GM19467 (cell line): ENCODE measurements around the gene MAP2K1.
A peak's percentile ranks its signal among the peaks of the same experiment; 100 is the strongest.
"Not testable (repeated sequence)": the region's sequence is repeated elsewhere in the genome, so short reads cannot be mapped to it uniquely, and the experiment has no call there.

Experiments
- ATAC-seq: cut with Tn5 transposase; IDR thresholded peaks from one replicate; pipeline ENCODE4 v1.9.1; 2021; ENCODE audit warnings: mild to moderate bottlenecking, moderate library complexity; ENCODE audit not compliant: unreplicated experiment

The MAP2K1 gene

DNA sequence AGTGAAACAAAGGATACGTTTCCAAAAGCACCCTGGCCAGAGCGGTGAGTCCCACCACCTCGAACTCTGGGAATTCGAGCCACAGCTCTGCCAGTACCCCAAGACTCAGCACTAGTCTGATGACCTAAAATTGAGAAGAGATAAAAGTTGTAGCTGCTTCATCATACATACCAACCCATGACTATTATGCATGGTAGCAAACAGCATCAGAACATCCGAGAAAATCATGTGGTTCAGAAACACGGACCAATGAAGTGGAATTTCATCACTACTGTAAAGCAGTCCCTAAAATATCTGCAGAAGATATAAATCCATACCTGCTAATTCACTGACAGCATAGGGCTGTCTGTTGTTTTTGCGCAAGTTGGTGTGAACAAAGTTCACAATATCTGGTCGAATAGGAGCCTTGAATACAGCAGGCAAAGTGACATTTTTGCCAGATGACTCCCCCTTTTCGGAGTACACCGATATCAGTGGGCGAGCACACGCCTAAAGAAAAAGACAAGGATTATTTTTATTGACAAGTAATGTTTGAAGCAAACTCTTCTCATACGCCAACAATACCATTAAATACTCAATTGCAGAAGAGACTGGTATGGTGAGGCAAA lies 116.4 kb downstream of the MAP2K1 start:
- not testable (repeated sequence) for ATAC-seq

GRCh38 chr15:66503780-66504562 lies 117.3 kb downstream of the MAP2K1 start:
- ATAC-seq: no peak

DNA sequence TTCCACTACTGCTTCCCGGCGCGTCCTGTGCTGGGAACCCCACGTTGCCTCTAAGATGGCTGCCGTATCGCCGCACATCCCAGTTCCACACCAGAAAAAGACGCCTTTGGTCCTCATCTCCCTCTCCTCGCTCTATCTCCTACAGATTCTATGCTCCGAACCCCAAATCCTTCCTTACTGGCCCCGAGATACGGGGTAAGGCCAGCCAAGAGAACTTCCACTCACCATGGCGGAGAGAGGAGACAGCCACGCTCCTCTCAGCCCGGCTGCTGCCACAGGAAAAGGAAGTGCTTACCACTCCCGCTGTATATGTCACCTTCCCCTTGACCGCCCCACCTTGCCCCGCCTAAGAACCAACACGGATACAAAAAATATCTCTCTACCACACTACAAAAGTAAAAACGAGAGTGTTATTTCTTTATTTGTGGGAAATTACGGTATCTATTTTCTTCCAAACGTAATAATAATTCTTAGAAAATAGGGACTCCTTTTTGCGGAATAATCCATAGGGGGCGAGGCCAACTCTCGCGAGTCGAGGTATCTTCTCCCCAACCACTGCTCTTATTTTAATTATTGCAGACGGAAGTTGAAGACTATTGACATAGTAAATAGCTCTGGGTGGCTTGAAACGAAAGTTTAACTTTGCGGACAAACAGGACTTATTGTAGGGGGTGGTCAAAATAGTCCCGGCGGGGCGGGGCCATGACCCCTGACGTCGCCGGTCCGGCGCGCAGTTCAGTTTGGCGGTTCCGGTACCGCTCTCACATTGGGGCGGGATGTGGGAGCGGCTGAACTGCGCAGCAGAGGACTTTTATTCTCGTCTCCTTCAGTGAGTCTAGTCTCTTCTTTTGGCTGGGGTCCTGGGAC lies 118.1 kb downstream of the MAP2K1 start, which contains the start of the genes RPL4 and ZWILCH:
Gene RPL4, minus strand, starts transcription at position 293 of the 867 bp plus-strand sequence. Its CDS starts 65 bp downstream, at position 228.
Gene ZWILCH, plus strand, starts transcription at position 764 of the 867 bp plus-strand sequence. Its CDS starts 13 bp downstream, at position 777.
- peak; percentile 70 for ATAC-seq

DNA sequence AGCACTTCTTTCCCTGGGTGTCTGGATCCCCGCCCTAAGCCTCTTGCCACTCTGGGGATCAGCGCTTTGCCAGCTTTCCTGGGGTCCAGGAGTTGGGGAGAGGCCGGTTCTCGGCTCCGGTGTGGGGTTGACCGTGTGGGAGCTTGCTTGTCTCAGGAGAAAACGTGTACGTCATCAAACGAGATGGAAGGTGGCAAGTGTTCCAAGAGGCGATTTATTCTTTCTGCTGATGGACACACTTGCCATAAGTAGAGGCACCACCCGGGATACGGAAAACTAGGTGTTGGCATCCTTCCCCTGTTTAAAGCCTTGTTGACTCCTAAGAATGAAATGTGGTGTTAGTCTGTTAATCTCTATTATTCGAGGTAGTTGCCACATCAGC lies 118.7 kb downstream of the MAP2K1 start:
- peak; percentile 4 for ATAC-seq

DNA sequence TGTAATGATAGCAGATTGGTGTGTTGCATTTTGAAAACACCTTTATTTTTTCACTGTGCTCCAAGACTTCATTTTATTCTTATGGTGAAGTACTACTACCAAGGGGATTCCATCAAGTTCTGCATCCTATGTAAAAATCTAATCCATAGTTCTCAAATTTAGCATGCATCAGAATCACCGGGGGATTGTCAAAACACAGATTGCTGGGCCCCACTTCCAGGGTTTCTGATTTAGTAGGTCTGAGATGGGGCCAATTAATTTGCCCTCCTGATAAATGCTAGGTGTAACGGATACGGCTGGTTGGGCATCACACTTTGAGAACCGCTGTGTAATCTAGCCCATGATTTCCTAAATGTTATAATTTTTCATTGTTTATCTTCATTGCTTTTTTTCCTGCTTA lies 119.1 kb downstream of the MAP2K1 start:
- no peak for ATAC-seq

- no peak for ATAC-seq
Observed at GRCh38 chr15:66508293-66508883, 121.7 kb downstream of the MAP2K1 start.

DNA sequence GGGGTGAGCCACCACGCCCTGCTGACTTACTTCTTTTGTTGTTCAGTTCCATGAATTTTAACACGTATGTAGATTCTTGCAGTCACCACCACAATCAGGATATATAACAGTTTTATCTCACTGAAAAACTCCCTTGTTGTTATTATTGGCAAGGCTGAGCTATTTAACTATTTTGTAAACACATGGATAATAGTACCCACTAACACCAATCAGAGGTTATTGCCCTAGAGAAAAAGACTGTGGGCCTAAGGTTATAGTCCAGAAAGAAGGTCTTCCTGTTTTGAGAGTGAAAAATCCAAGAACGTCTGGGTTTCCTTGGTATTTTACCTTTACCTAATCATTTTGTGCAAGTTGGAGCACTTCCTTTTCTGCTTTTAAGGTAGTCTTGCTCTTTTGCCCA lies 127.9 kb downstream of the MAP2K1 start:
- ATAC-seq: no peak

- ATAC-seq: no peak
Observed at GRCh38 chr15:66515901-66516322, 129.2 kb downstream of the MAP2K1 start.

DNA sequence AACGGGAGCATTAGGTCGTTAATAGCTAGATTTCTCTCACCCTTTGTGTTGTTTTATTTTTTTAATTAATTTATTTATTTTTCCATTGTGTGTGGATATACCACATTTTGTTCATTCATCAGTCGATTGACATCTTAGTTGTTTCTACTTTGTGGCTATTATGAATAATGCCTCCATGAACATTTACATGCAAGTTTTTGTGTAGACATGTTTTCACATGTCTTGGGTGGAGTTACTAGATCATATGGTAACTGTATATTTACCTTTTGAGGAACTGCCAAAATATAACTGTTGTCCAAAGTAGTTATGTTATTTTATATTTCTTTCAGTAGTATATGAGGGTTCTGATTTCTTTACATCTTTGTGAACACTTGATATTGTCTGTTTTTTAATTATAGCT lies 137.2 kb downstream of the MAP2K1 start:
- no peak for ATAC-seq

GRCh38 chr15:66524838-66525237 lies 138.1 kb downstream of the MAP2K1 start:
- ATAC-seq: no peak

GRCh38 chr15:66535056-66535455 lies 148.3 kb downstream of the MAP2K1 start:
- ATAC-seq: no peak
